Umbilical cord (tissue), 2 donors: ENCODE measurements around the gene CDK11B. TPM values are rescaled to one million over a fixed set of nuclear protein-coding genes. Genes with fewer than 3 reads are reported as not detected.

Source experiments
- DNase-seq: peaks from one replicate; pipeline ENCODE4 v3.0.0-alpha.2; 2015; ENCODE audit warnings: low spot score
- total RNA-seq: library from RNA; depleted of rRNA; stranded (reverse); fragments of >200 nt; gene quantifications from one replicate; pipeline ENCODE4 v1.2.3, GENCODE V29; 2014; ENCODE audit warnings: low replicate concordance; ENCODE audit not compliant: insufficient read depth

CDK11B gene
- total RNA-seq, 1 donor from 2014 or later: 3.6 TPM

GRCh38 chr1:1616045-1616790 is 42.6 kb downstream of the CDK11B start:
- peak; percentile 35 for DNase-seq

DNA sequence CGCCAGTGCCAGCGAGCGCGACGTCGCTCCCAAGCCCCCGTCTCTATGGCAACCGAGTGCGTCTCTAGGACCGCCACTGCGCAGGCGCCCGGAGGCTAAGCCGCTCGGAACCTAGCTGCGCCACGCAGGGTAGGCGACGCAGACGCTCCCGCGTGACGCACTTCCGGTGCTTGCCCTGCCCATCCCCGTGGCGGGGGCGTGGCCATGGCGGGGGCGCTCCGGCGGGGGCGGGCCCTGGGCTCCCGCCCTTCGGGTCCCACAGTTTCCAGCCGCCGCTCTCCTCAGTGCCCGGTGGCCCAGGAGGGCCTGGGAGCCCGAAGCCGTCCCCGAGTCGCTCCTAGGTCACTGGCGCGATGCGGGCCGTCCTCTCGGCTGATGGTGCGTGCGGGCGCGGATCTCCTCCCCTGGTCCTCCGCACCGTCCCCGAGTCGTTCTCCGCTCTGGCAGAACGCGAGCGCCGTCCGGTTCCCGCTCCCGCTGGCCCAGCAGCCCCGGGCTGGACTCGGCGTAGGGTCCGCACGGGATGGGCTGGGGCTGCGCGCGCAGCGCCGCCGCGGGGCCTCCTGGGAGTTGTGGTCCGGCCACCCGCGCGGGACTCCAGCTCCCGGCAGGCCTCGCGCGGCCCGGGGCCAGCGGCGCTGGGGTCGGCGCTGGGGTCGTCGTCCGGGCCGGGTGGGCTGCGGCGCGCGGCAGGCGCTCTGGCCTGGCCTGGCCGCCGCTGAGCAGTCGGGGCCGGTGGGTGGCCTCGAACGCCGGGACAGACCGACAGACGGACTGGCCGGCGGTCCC is 43.4 kb downstream of the CDK11B start, which contains the start of gene MIB2:
MIB2 (plus strand) TSS at position 245 of the 789 bp plus-strand sequence. CDS start 7,953 bp downstream, outside the sequence.
- peak; percentile 98 for DNase-seq

DNA sequence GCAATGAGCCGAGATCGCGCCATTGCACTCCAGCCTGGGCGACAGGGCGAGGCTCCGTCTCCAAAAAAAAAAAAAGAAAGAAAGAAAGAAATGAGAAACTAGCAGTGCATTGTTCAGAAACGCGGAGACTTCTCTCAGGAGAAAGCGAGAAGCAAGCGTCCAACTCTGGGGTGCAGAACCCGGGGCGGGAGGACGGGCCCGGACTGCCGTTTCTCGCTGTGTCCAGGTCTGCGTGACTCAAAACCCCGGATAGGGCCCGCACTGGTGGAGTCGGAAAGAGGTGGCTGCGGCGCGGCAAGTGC is 43.9 kb downstream of the CDK11B start:
- DNase-seq: no peak

DNA sequence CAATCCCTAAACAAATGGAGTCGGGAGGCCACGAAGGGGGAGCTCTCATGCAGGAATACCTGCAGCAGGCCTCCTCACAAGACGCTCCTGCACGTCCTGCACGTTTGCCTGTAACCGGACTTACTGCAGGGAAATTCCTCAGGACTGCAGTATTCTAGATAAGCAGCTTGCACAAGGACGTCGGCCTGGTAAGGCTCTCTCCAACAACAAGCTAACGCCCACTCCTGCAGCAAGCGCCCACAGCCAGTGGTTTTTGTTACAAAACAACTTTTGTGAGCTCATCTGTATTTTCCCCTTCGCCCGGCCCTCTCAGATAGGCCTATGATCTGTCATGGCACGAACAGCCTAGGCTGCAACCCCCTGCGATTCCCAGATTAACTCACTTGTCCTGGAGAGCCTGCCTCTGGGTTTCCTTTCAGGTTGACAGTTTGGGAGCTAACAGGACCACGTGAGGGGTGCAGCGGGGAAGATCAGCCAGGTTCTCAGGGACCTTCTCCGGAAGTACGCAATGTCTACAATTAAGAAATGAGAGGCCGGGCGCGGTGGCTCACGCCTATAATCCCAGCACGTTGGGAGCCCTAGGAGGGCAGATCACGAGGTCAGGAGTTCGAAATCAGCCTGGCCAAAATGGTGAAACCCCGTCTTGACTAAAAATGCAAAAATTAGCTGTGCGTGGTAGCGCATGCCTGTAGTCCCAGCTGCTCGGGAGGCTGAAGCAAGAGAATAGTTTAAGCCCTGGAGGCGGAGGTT is 44.4 kb downstream of the CDK11B start:
- peak; percentile 83 for DNase-seq

GRCh38 chr1:1613509-1614082 is 45.2 kb downstream of the CDK11B start:
- no peak for DNase-seq

DNA sequence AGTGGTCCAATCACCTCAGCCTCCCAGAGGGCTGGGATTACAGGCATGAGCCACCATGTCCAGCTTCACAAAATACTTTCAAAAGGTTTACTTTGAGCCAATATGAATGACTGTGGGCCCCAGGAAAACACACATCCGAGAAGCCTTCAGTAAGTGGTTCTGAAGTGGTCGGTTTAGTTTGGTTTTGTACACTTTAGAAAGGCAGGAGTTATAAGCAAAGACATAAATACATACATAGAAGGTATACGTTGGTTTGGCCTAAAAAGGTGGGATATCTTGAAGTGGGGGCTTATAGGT is 46.8 kb downstream of the CDK11B start:
- no peak for DNase-seq

DNA sequence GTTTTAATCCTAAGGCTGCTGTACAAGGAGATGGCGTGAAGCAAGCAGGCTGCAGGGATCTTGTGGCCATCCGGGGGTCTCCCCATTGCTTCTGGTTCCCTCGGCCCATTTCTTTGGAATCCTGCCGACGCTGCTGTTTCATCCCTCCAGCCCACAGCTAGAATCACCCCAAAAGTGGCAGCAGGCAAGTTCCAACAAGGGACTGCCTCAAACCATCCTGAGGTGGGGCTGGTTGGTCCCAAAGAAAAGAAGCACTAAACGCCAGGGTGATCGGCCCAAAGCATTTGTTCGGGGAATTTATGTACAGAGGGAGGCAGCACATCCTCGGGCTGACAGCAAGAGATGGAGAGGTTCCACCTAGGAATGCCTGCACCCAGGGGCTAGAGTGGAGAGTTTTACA is 48.0 kb downstream of the CDK11B start:
- DNase-seq: no peak

- no peak for DNase-seq
These were observed 48.9 kb downstream of the CDK11B start for GRCh38 chr1:1609822-1610485.

GRCh38 chr1:1606232-1606631 is 52.6 kb downstream of the CDK11B start:
- no peak for DNase-seq

- no peak for DNase-seq
These were observed 53.1 kb downstream of the CDK11B start for GRCh38 chr1:1605724-1606123.

- no peak for DNase-seq
These were observed 53.7 kb downstream of the CDK11B start for GRCh38 chr1:1605034-1605591.

DNA sequence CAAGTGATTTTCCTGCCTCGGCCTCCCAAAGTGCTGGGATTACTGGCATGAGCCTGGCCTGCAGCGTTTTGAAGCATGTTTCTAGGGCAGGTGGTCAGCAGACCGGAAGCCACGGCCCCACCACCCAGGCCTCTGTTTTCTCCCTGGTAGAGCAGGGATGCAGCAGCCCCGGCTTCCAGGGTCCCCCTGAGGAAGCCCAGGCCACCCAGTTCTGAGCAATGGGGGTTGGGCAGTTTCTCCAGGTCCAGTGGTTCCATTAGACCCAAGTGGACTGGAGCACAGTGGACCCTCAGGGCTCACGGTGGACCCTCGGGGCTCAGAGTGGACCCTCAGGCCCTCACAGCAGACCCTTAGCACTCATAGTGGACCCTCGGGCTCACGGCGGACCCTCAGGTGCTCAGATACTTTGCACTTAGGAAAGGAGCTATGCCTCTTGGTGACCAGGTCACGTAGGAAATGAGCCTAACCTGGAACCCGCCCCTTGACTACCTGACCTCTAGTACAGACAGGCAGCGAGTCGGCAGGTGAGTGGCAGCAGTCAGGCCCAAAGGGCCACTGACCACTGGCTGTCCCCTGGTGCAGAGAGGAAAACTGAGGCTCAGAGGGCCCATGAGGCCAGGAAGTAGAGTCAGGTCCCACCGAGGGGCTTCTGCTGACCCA is 54.3 kb downstream of the CDK11B start:
- DNase-seq: no peak

- DNase-seq: no peak
These were observed 55.0 kb downstream of the CDK11B start for GRCh38 chr1:1603671-1604373.

GRCh38 chr1:1602968-1603506 is 55.8 kb downstream of the CDK11B start:
- DNase-seq: no peak

DNA sequence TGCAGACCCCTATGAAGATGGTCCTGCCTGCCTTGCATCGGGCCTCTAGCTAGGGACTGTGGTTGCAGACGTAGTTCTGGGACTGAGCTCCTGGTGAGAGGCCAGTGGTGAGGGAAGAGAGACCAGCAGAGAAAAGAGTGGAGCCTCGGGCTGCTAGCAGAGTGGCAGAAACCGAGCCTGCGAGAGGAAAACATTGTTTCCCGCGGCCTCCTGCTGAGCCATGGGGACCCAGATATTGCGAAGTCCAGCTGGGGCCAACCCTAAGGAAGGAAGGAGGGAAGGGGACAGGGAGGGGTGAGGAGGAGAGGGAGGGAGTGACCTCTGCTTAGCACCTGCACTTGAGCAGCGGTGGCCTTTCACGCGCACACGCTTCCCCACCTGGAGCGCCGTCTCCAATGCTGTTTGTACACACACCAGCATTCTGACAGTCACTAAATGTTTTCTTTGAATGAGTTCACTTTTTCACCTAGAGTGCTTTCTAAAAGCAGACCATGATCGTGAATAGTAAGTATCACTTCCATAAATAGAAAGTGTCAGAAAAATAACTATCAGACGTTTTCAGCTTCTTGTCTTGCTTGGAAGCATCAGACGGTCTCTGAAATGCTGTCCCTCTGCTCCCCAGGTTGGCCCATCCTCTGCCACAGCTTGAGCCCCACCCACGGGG is 56.4 kb downstream of the CDK11B start:
- no peak for DNase-seq

- no peak for DNase-seq
These were observed 57.1 kb downstream of the CDK11B start for GRCh38 chr1:1601564-1602303.

DNA sequence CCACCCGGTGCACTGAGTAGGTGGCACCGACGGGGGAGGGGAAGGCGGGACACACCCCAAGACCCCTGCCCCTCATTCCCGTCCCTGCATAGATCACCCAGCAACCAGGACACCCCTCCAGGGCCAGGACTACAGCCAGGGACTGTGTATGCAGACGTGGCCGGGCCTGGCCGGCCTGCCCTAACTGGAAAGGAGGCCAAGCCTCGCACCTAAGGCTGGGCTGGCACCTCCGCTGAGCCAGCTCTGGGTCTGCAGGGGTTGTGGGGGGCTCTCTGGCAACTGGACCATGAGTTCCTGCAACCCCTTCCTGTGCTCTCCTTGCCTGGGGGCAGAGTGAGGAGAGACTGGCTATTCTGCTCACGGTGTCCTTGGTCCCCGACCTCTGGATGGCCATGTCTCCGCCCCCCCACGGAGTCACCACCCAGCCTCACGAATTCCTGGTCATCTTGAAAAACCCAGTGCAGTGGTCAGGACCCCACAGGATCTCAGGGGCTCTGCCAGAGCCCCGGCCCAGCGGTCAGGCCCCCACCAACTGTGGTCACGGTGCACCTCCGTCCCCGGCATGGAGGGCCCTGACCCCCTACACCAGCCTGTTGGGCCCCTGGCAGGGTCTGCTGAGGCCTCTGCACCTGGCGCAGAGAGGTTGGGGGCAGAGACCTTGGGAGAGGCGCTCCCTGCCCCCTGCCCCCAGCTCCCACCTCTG is 57.8 kb downstream of the CDK11B start:
- DNase-seq: no peak
